ENCODE results near the gene INTS2.
"Not testable (repeated sequence)": the region's sequence is repeated elsewhere in the genome, so short reads cannot be mapped to it uniquely, and the experiment has no call there.

INTS2 gene

GRCh38 chr17:61927208-61928100 is at the start of gene INTS2:
Gene INTS2, minus strand, starts transcription at chr17:61927982. Its CDS starts 1,338 bp downstream, at chr17:61926644.
- peak; percentile 87 to 88 for DNase-seq

- no peak for DNase-seq
Measured at GRCh38 chr17:61974115-61974514, 46.3 kb upstream of the INTS2 start.

- no peak for DNase-seq
Measured at GRCh38 chr17:61972311-61972710, 44.5 kb upstream of the INTS2 start.

- DNase-seq: no peak
Measured at GRCh38 chr17:61970030-61970429, 42.2 kb upstream of the INTS2 start.

- no peak for DNase-seq
Measured at GRCh38 chr17:61968757-61969156, 41.0 kb upstream of the INTS2 start.

- DNase-seq: no peak
Measured at GRCh38 chr17:61967729-61968128, 39.9 kb upstream of the INTS2 start.

GRCh38 chr17:61966191-61966590 is 38.4 kb upstream of the INTS2 start:
- DNase-seq: no peak

GRCh38 chr17:61955619-61956018 is 27.8 kb upstream of the INTS2 start:
- DNase-seq: no peak

GRCh38 chr17:61947367-61948078 is 19.7 kb upstream of the INTS2 start:
- DNase-seq: no peak

GRCh38 chr17:61946359-61946758 is 18.6 kb upstream of the INTS2 start:
- DNase-seq: no peak

- no peak for DNase-seq
Measured at GRCh38 chr17:61943117-61943516, 15.3 kb upstream of the INTS2 start.

- no peak for DNase-seq
Measured at GRCh38 chr17:61942085-61942484, 14.3 kb upstream of the INTS2 start.

- DNase-seq: no peak
Measured at GRCh38 chr17:61928101-61928436, 287 bp upstream of the INTS2 start.

- DNase-seq: no peak
Measured at GRCh38 chr17:61926826-61927207, 965 bp downstream of the INTS2 start.

GRCh38 chr17:61915162-61915561 is 12.6 kb downstream of the INTS2 start:
- not testable (repeated sequence) for DNase-seq

- no peak for DNase-seq
Measured at GRCh38 chr17:61908292-61909037, 19.3 kb downstream of the INTS2 start.

GRCh38 chr17:61907361-61907760 is 20.4 kb downstream of the INTS2 start:
- DNase-seq: no peak

- DNase-seq: no peak
Measured at GRCh38 chr17:61904094-61904710, 23.6 kb downstream of the INTS2 start.

GRCh38 chr17:61903251-61903650 is 24.5 kb downstream of the INTS2 start:
- no peak for DNase-seq

- no peak for DNase-seq
Measured at GRCh38 chr17:61897548-61898180, 30.1 kb downstream of the INTS2 start.

GRCh38 chr17:61895391-61895790 is 32.4 kb downstream of the INTS2 start:
- DNase-seq: no peak

- DNase-seq: not testable (repeated sequence)
Measured at GRCh38 chr17:61894310-61894709, 33.5 kb downstream of the INTS2 start.

All from hippocampal formation (tissue), 2 donors.